Activated naive CD4-positive, alpha-beta T cell treated with anti-CD3 and anti-CD28 coated beads, Interleukin-2, amount 50 U/mL, for 72 hours (primary cell): ENCODE results near the gene AGAP9. TPM values are rescaled to one million over a fixed set of nuclear protein-coding genes. Genes with fewer than 3 reads are reported as not detected.
"Not testable (repeated sequence)": the region's sequence is repeated elsewhere in the genome, so short reads cannot be mapped to it uniquely, and the experiment has no call there.

Experiments used
- ATAC-seq, 2 donors: fragments of 150-1000 bp; cut with Tn5 transposase; 2 replicates each; pipeline ENCODE4 v1.10.0; 2021; ENCODE audit warnings: mild to moderate bottlenecking in 2 of 2, moderate library complexity in 2 of 2
- DNase-seq, 2 donors: peaks; one replicate each; pipeline ENCODE4 v3.0.0; 2021 to 2022; ENCODE audit warnings: low spot score in 2 of 2
- H3K27ac Mint-ChIP-seq, 2 donors: one replicate each; pipeline ENCODE4 v1.8.0; 2022; ENCODE audit warnings: mild to moderate bottlenecking in 2 of 2, mixed read lengths in 2 of 2
- H3K36me3 Mint-ChIP-seq, 2 donors: one replicate each; pipeline ENCODE4 v1.8.0; 2022; ENCODE audit warnings: mixed read lengths in 2 of 2
- H3K9me3 Mint-ChIP-seq, 2 donors: one replicate each; pipeline ENCODE4 v1.8.0; 2022; ENCODE audit warnings: mixed read lengths in 2 of 2
- total RNA-seq, 2 donors: library from RNA; stranded (reverse); gene quantifications; one replicate each; pipeline ENCODE4 v1.2.3, GENCODE V29; 2022

Gene AGAP9
- total RNA-seq, 2 donors from 2014 or later, result 4.4 to 6.1 TPM

GRCh38 chr10:47468731-47469528, 54.5 kb downstream of the AGAP9 start:
- H3K36me3 Mint-ChIP-seq, H3K27ac Mint-ChIP-seq, H3K9me3 Mint-ChIP-seq, ATAC-seq: not testable (repeated sequence)
- peak in 1 of 2 donors; percentile 28 for DNase-seq

- not testable (repeated sequence) for DNase-seq, H3K9me3 Mint-ChIP-seq, ATAC-seq, H3K36me3 Mint-ChIP-seq, H3K27ac Mint-ChIP-seq
Observed at GRCh38 chr10:47467957-47468356, 55.5 kb downstream of the AGAP9 start.

GRCh38 chr10:47467458-47467857, 56.0 kb downstream of the AGAP9 start:
- not testable (repeated sequence) for H3K9me3 Mint-ChIP-seq, H3K36me3 Mint-ChIP-seq, H3K27ac Mint-ChIP-seq, ATAC-seq
- DNase-seq, result peak in 1 of 2 donors; percentile 47

GRCh38 chr10:47465216-47465917, 58.1 kb downstream of the AGAP9 start:
- not testable (repeated sequence) for ATAC-seq, H3K27ac Mint-ChIP-seq, H3K36me3 Mint-ChIP-seq, H3K9me3 Mint-ChIP-seq, DNase-seq

GRCh38 chr10:47462577-47463358, 60.7 kb downstream of the AGAP9 start:
- H3K36me3 Mint-ChIP-seq, H3K9me3 Mint-ChIP-seq, ATAC-seq, DNase-seq, H3K27ac Mint-ChIP-seq: not testable (repeated sequence)

GRCh38 chr10:47461261-47461687, 62.2 kb downstream of the AGAP9 start:
- DNase-seq, H3K36me3 Mint-ChIP-seq, H3K9me3 Mint-ChIP-seq, H3K27ac Mint-ChIP-seq: not testable (repeated sequence)
- ATAC-seq, result peak; percentile 83 to 84

GRCh38 chr10:47458466-47459154, 64.8 kb downstream of the AGAP9 start:
- DNase-seq, result peak in 1 of 2 donors; percentile 2
- H3K36me3 Mint-ChIP-seq, result no peaks in the 10 kb centered on the region
- H3K9me3 Mint-ChIP-seq, result no peaks in the 10 kb centered on the region
- ATAC-seq, result no peak
- no peak overlapping the region for H3K27ac Mint-ChIP-seq

GRCh38 chr10:47457826-47458225, 65.6 kb downstream of the AGAP9 start:
- Mint-ChIP-seq H3K27ac (no peak overlapping the region), H3K9me3 (no peaks in the 10 kb centered on the region), H3K36me3 (no peaks in the 10 kb centered on the region)
- ATAC-seq (no peak), DNase-seq (no peak)

- ATAC-seq (no peak), DNase-seq (peak in 1 of 2 donors; percentile 21)
- Mint-ChIP-seq H3K9me3 (no peaks in the 10 kb centered on the region), H3K36me3 (no peaks in the 10 kb centered on the region), H3K27ac (no peak overlapping the region)
Observed at GRCh38 chr10:47457528-47457820, 66.0 kb downstream of the AGAP9 start.

GRCh38 chr10:47456794-47457527, 66.5 kb downstream of the AGAP9 start:
- H3K9me3 Mint-ChIP-seq, result no peaks in the 10 kb centered on the region
- no peak overlapping the region for H3K27ac Mint-ChIP-seq
- no peaks in the 10 kb centered on the region for H3K36me3 Mint-ChIP-seq
- ATAC-seq (no peak), DNase-seq (peak in 1 of 2 donors; percentile 33)

GRCh38 chr10:47456079-47456785, 67.2 kb downstream of the AGAP9 start:
- ATAC-seq (no peak), DNase-seq (no peak)
- H3K27ac Mint-ChIP-seq, result no peak overlapping the region
- no peaks in the 10 kb centered on the region for H3K36me3 Mint-ChIP-seq
- no peaks in the 10 kb centered on the region for H3K9me3 Mint-ChIP-seq

GRCh38 chr10:47455350-47456078, 67.9 kb downstream of the AGAP9 start:
- not testable (repeated sequence) for H3K36me3 Mint-ChIP-seq, DNase-seq

GRCh38 chr10:47454780-47455058, 68.7 kb downstream of the AGAP9 start:
- ATAC-seq, result no peak
- DNase-seq, result no peak
- H3K27ac Mint-ChIP-seq, result peak overlapping the region in 1 of 2 donors; percentile 44
- H3K36me3 Mint-ChIP-seq, result no peaks in the 10 kb centered on the region
- H3K9me3 Mint-ChIP-seq, result no peaks in the 10 kb centered on the region

More at GRCh38 chr10:47455350-47456078, 67.9 kb downstream of the AGAP9 start:
- not testable (repeated sequence) for H3K27ac Mint-ChIP-seq, ATAC-seq, H3K9me3 Mint-ChIP-seq

GRCh38 chr10:47454008-47454779, 69.2 kb downstream of the AGAP9 start:
- Mint-ChIP-seq H3K27ac (peak overlapping the region in 1 of 2 donors; percentile 44), H3K36me3 (no peaks in the 10 kb centered on the region), H3K9me3 (no peaks in the 10 kb centered on the region)
- ATAC-seq (no peak), DNase-seq (no peak)
